ENCODE results near the gene RAE1. TPM values are rescaled to one million over a fixed set of nuclear protein-coding genes. Genes with fewer than 3 reads are reported as not detected.
A peak's percentile ranks its signal among the peaks of the same experiment; 100 is the strongest.

Gene RAE1
- total RNA-seq, 1 experiment from 2014 or later = 53.1 TPM

GRCh38 chr20:57415771-57416170 lies 64.7 kb downstream of the RAE1 start:
- H3K79me2 ChIP-seq (ENCODE audit: insufficient read depth, low read length) = no peaks in the 10 kb centered on the region
- no peak overlapping the region for H4K91ac ChIP-seq (ENCODE audit: insufficient read length, low read depth, low read length)
- TF ChIP-seq, protein P1, sequence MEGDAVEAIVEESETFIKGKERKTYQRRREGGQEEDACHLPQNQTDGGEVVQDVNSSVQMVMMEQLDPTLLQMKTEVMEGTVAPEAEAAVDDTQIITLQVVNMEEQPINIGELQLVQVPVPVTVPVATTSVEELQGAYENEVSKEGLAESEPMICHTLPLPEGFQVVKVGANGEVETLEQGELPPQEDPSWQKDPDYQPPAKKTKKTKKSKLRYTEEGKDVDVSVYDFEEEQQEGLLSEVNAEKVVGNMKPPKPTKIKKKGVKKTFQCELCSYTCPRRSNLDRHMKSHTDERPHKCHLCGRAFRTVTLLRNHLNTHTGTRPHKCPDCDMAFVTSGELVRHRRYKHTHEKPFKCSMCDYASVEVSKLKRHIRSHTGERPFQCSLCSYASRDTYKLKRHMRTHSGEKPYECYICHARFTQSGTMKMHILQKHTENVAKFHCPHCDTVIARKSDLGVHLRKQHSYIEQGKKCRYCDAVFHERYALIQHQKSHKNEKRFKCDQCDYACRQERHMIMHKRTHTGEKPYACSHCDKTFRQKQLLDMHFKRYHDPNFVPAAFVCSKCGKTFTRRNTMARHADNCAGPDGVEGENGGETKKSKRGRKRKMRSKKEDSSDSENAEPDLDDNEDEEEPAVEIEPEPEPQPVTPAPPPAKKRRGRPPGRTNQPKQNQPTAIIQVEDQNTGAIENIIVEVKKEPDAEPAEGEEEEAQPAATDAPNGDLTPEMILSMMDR (conservative IDR thresholded peaks at IDR 0.05) = no peak
- H3K4ac ChIP-seq (ENCODE audit: low read depth, low read length) = no peak overlapping the region
- H3T11ph ChIP-seq (ENCODE audit: low read length) = no peak overlapping the region
- H3K9me3 ChIP-seq (ENCODE audit: control insufficient read depth, low read depth, low read length) = no peaks in the 10 kb centered on the region
- H3K9me3 Mint-ChIP-seq = no peaks in the 10 kb centered on the region
- no peaks in the 10 kb centered on the region for H3K27me3 ChIP-seq (ENCODE audit: insufficient read depth, low read length)
- H3K27me3 Mint-ChIP-seq (ENCODE audit: low read depth) = peaks cover 2% of the 10 kb centered on the region
- no peak overlapping the region for H4K8ac ChIP-seq (replicated peaks; ENCODE audit: insufficient read length, low read depth, low read length)
- no peak overlapping the region for H3K56ac ChIP-seq (ENCODE audit: insufficient read length, low read depth, low read length)
- H3K27ac ChIP-seq (ENCODE audit: insufficient read length, low read depth, low read length) = no peak overlapping the region
- H2BK5ac ChIP-seq (ENCODE audit: insufficient read length, low read length) = no peak overlapping the region
- H3K9ac ChIP-seq (ENCODE audit: extremely low read depth, insufficient read length, low read length) = no peak overlapping the region
- no peaks in the 10 kb centered on the region for H3K36me3 Mint-ChIP-seq (ENCODE audit: insufficient read depth in 1 of 3, low read depth in 3 of 3)
- H3K4me2 ChIP-seq (ENCODE audit: insufficient read depth, insufficient read length, low read length) = no peak overlapping the region
- no peak overlapping the region for H2AFZ ChIP-seq (ENCODE audit: low read length)
- no peaks in the 10 kb centered on the region for H4K20me1 ChIP-seq (ENCODE audit: control insufficient read depth, insufficient read depth, insufficient read length)
- H3K18ac ChIP-seq (ENCODE audit: insufficient read length, low read depth, low read length) = no peak overlapping the region
- DNase-seq = no peak
- no peak overlapping the region for H3K14ac ChIP-seq (ENCODE audit: insufficient read depth, low read length)
- no peaks in the 10 kb centered on the region for H3K79me1 ChIP-seq (ENCODE audit: insufficient read depth, low read depth, low read length, poor library complexity, severe bottlenecking)
- no peak overlapping the region for H3K23ac ChIP-seq (ENCODE audit: insufficient read length, low read depth, low read length)
- H2BK15ac ChIP-seq (ENCODE audit: low read depth, low read length) = no peak overlapping the region
- H2BK20ac ChIP-seq (ENCODE audit: low read depth, low read length, poor library complexity, severe bottlenecking) = no peak overlapping the region
- no peak overlapping the region for H4K5ac ChIP-seq (ENCODE audit: insufficient read length, low read depth, low read length)
- WGBS (ENCODE audit: extremely low coverage, insufficient read length, low lambda C conversion rate) = no CpG with 5 or more reads among the region's 11 CpGs
- H3K27ac Mint-ChIP-seq = peak overlapping the region in 2 of 3 experiments; percentile 59 to 77; a peak in 2 of 7 replicates
- peaks cover 0 to 11% of the 10 kb centered on the region in 2 experiments; a peak in 2 of 4 replicates for H3K4me1 Mint-ChIP-seq
- no peaks in the 10 kb centered on the region for H3K23me2 ChIP-seq (ENCODE audit: insufficient read length, low read depth, low read length, poor library complexity, severe bottlenecking)
- H3K4me3 Mint-ChIP-seq = no peak overlapping the region
- H3K4me1 ChIP-seq (ENCODE audit: insufficient read depth, low read length) = no peaks in the 10 kb centered on the region
- no peak overlapping the region for H2BK120ac ChIP-seq (ENCODE audit: low read depth, low read length, poor library complexity, severe bottlenecking)
- no peak overlapping the region for H2AK5ac ChIP-seq (ENCODE audit: insufficient read length, low read length)
- no peak overlapping the region for H2BK12ac ChIP-seq (ENCODE audit: insufficient read length, low read depth, low read length)
